Right lung (tissue), 5 donors: ENCODE results near the gene SPSB3. TPM values are rescaled to one million over a fixed set of nuclear protein-coding genes. Genes with fewer than 3 reads are reported as not detected.
"Not testable (repeated sequence)": the region's sequence is repeated elsewhere in the genome, so short reads cannot be mapped to it uniquely, and the experiment has no call there.

Experiments used
- DNase-seq, 2 donors: peaks; one replicate each; pipeline ENCODE4 v3.0.0-alpha.2; 2013
- polyA plus RNA-seq, 5 donors: library from polyadenylated mRNA; unstranded; fragments of 120-200 nt; gene quantifications; one replicate each; pipeline versions ENCODE4 v1.2.1 to v1.2.3, GENCODE V29; 2013; ENCODE audit warnings: inconsistent platforms in 1 of 5, low replicate concordance in 1 of 5; ENCODE audit not compliant: insufficient read length in 5 of 5, insufficient read depth in 1 of 5

SPSB3 gene
- polyA plus RNA-seq, 5 donors = 24.0 to 47.3 (median 35.9) TPM

- DNase-seq = no peak
Measured at GRCh38 chr16:1818204-1818872, 36.0 kb upstream of the SPSB3 start.

- DNase-seq = no peak
Measured at GRCh38 chr16:1817716-1818115, 35.3 kb upstream of the SPSB3 start.

- no peak for DNase-seq
Measured at GRCh38 chr16:1817276-1817589, 34.9 kb upstream of the SPSB3 start.

GRCh38 chr16:1816396-1817275 lies 34.3 kb upstream of the SPSB3 start:
- no peak for DNase-seq

- DNase-seq = no peak
Measured at GRCh38 chr16:1815461-1815860, 33.1 kb upstream of the SPSB3 start.

GRCh38 chr16:1812732-1813163 lies 30.4 kb upstream of the SPSB3 start:
- peak; percentile 76 to 81 for DNase-seq

- DNase-seq = no peak
Measured at GRCh38 chr16:1810536-1810935, 28.2 kb upstream of the SPSB3 start.

GRCh38 chr16:1810106-1810505 lies 27.7 kb upstream of the SPSB3 start:
- no peak for DNase-seq

GRCh38 chr16:1809281-1809801 lies 27.0 kb upstream of the SPSB3 start:
- DNase-seq = no peak

- DNase-seq = no peak
Measured at GRCh38 chr16:1808691-1809090, 26.3 kb upstream of the SPSB3 start.

- DNase-seq = no peak
Measured at GRCh38 chr16:1807626-1808025, 25.3 kb upstream of the SPSB3 start.

- DNase-seq = no peak
Measured at GRCh38 chr16:1800701-1801100, 18.3 kb upstream of the SPSB3 start.

- DNase-seq = not testable (repeated sequence)
Measured at GRCh38 chr16:1799263-1799662, 16.9 kb upstream of the SPSB3 start.

- no peak for DNase-seq
Measured at GRCh38 chr16:1794908-1795666, 12.7 kb upstream of the SPSB3 start.

GRCh38 chr16:1794221-1794871 lies 12.0 kb upstream of the SPSB3 start:
- no peak for DNase-seq

GRCh38 chr16:1793578-1794220 lies 11.3 kb upstream of the SPSB3 start, which contains the start of gene IGFALS:
IGFALS (minus strand) TSS chr16:1793705; CDS start chr16:1793652, 53 bp downstream.
- DNase-seq = no peak

GRCh38 chr16:1792836-1793577 lies 10.6 kb upstream of the SPSB3 start:
- no peak for DNase-seq

GRCh38 chr16:1791943-1792812 lies 9.8 kb upstream of the SPSB3 start:
- no peak for DNase-seq

- no peak for DNase-seq
Measured at GRCh38 chr16:1791256-1791942, 9.0 kb upstream of the SPSB3 start.
